ENCODE measurements around the gene ZNF717. TPM values are rescaled to one million over a fixed set of nuclear protein-coding genes. Genes with fewer than 3 reads are reported as not detected.
"Not testable (repeated sequence)": the region's sequence is repeated elsewhere in the genome, so short reads cannot be mapped to it uniquely, and the experiment has no call there.

The ZNF717 gene
- total RNA-seq, 2 donors from 2014 or later = 8.6 to 17.6 TPM

DNA sequence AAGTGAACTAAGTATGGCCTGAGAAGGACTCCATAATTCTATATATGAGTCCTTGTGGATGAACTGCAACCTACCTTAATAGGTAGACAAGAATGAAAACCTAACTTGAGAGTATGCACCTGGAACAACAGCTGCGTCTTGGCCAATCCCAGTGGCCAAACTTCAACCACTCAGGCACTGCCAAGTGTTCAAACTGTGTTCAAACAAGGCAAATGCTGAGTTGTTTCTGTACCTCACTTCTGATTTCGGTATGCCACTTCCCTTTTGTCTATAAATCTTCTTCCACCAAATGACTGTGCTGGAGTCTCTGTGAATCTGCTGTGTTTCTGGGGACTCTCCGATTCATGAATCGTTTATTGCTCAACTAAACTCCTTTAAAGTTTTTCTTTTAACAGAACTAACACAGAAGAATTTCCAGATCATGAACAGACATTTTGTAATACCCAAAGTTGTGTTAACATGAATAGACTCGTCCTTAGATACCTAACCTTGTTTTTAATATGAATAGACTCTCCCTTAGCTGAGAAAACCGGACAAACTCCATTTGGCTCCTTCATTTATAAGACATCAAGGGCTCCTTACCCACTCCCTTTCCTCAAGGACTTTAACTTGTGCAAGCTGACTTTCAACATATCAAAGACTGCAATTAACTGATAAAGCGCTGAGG, 4.1 kb downstream of the ZNF717 start:
- TF ChIP-seq POLR2A (IDR thresholded peaks at IDR 0.05) = no peak
- TF ChIP-seq, protein P1, sequence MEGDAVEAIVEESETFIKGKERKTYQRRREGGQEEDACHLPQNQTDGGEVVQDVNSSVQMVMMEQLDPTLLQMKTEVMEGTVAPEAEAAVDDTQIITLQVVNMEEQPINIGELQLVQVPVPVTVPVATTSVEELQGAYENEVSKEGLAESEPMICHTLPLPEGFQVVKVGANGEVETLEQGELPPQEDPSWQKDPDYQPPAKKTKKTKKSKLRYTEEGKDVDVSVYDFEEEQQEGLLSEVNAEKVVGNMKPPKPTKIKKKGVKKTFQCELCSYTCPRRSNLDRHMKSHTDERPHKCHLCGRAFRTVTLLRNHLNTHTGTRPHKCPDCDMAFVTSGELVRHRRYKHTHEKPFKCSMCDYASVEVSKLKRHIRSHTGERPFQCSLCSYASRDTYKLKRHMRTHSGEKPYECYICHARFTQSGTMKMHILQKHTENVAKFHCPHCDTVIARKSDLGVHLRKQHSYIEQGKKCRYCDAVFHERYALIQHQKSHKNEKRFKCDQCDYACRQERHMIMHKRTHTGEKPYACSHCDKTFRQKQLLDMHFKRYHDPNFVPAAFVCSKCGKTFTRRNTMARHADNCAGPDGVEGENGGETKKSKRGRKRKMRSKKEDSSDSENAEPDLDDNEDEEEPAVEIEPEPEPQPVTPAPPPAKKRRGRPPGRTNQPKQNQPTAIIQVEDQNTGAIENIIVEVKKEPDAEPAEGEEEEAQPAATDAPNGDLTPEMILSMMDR (IDR thresholded peaks at IDR 0.05) = no peak
- Histone ChIP-seq H3K27ac (no peak overlapping the region), H3K4me1 (peaks cover 6% of the 10 kb centered on the region), H3K9me3 (peaks cover 0 to 17% (median 0%) of the 10 kb centered on the region in 3 donors), H3K4me3 (no peak overlapping the region), H3K36me3 (replicated peaks in 1 of 2; ENCODE audit: insufficient read depth in 1 of 2, low read depth in 2 of 2) (peaks cover 0 to 4% of the 10 kb centered on the region in 2 donors), H3K27me3 (no peaks in the 10 kb centered on the region)
- 74 to 82% methylated on average over 7 of the region's 7 CpGs for whole genome bisulfite sequencing, 2 donors
- DNase-seq = no peak
- intact Hi-C loops (cut with DNase I) = no loop called here
- no peak for ATAC-seq

- H3K27ac ChIP-seq; H3K36me3 ChIP-seq (replicated peaks in 1 of 2; ENCODE audit: insufficient read depth in 1 of 2, low read depth in 2 of 2); H3K4me3 ChIP-seq; H3K27me3 ChIP-seq; ATAC-seq; H3K4me1 ChIP-seq; intact Hi-C loops (cut with DNase I); DNase-seq: not testable (repeated sequence)
- WGBS, 2 donors = 83 to 89% methylated on average over 11 of the region's 11 CpGs
- peaks cover 0 to 17% (median 0%) of the 10 kb centered on the region in 3 donors for H3K9me3 ChIP-seq
These were observed 7.6 kb downstream of the ZNF717 start for GRCh38 chr3:75777742-75778141.

- ATAC-seq; H3K36me3 ChIP-seq (replicated peaks in 1 of 2; ENCODE audit: insufficient read depth in 1 of 2, low read depth in 2 of 2); H3K27ac ChIP-seq; H3K9me3 ChIP-seq; DNase-seq; intact Hi-C loops (cut with DNase I); H3K4me1 ChIP-seq; H3K27me3 ChIP-seq; H3K4me3 ChIP-seq: not testable (repeated sequence)
- WGBS, 2 donors = 86 to 88% methylated on average over 10 of the region's 10 CpGs
These were observed 13.7 kb downstream of the ZNF717 start for GRCh38 chr3:75771631-75772030.

- DNase-seq = no peak
- TF ChIP-seq, protein P1 (IDR thresholded peaks at IDR 0.05) = no peak
- TF ChIP-seq POLR2A (IDR thresholded peaks at IDR 0.05) = no peak
- Histone ChIP-seq H3K27ac (no peak overlapping the region), H3K9me3 (peaks cover 0 to 16% (median 0%) of the 10 kb centered on the region in 3 donors), H3K4me3 (no peak overlapping the region), H3K36me3 (replicated peaks in 1 of 2; ENCODE audit: insufficient read depth in 1 of 2, low read depth in 2 of 2) (peaks cover 3 to 4% of the 10 kb centered on the region in 2 donors), H3K27me3 (no peaks in the 10 kb centered on the region), H3K4me1 (no peaks in the 10 kb centered on the region)
- intact Hi-C loops (cut with DNase I) = no loop called here
- 77 to 88% methylated on average over 5 to 7 of the region's 7 CpGs for WGBS, 2 donors
- no peak for ATAC-seq
These were observed 16.9 kb downstream of the ZNF717 start for GRCh38 chr3:75768303-75769017.

DNA sequence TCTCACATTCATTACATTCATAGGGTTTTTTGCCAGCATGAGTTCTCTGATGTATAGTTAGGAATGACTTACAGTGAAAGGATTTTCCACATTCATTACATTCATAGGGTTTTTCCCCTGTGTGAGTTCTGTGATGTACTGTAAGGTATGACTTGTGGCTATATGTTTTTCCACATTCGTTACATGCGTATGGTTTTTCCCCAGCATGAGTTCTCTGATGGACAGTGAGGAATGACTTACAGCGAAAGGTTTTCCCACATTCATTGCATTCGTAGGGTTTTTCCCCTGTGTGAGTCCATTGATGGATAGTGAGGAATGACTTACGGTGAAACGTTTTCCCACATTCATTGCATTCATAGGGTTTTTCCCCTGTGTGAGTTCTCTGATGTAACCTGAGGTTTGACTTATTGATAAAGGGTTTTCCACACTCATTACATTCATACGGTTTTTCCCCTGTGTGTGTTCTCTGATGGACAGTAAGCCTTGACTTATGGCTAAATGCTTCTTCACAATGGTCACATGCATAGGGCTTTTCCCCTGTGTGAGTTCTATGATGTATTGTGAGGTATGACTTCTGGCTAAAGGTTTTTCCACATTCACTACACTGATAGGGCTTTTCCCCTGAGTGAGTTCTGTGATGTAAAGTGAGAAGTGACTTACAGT, 47.4 kb downstream of the ZNF717 start:
- peaks cover 0 to 79% (median 2%) of the 10 kb centered on the region in 3 donors for H3K9me3 ChIP-seq
- H3K4me1 ChIP-seq = no peaks in the 10 kb centered on the region
- H3K27ac ChIP-seq = no peak overlapping the region
- no peak for TF ChIP-seq POLR2A (IDR thresholded peaks at IDR 0.05)
- TF ChIP-seq, protein P1 (IDR thresholded peaks at IDR 0.05) = no peak
- WGBS, 2 donors = 63 to 76% methylated on average over 7 of the region's 7 CpGs
- intact Hi-C loops (cut with DNase I) = no loop called here
- H3K27me3 ChIP-seq = no peaks in the 10 kb centered on the region
- no peak for DNase-seq
- ATAC-seq = no peak
- H3K36me3 ChIP-seq (replicated peaks in 1 of 2; ENCODE audit: insufficient read depth in 1 of 2, low read depth in 2 of 2) = peaks cover 8 to 27% of the 10 kb centered on the region in 2 donors
- H3K4me3 ChIP-seq = no peak overlapping the region

Measured in body of pancreas (tissue), 4 donors.